Adrenal gland (tissue), 5 donors: ENCODE results near the gene CAMSAP1.

Source experiments
- CTCF ChIP-seq, 6 experiments: fragments of 450-650 bp in 4 of 6; fragments of 200-600 bp in 2 of 6; sonication (generic) in 1 of 6; IDR thresholded peaks; 1 replicate in 5 of 6; 2 replicates in 1 of 6; pipeline versions ENCODE4 v1.5.1 to v1.8.0; 2016 to 2021; ENCODE audit warnings: antibody characterized with exemption in 6 of 6, mild to moderate bottlenecking in 2 of 6, moderate library complexity in 1 of 6
- POLR2A ChIP-seq, 2 donors: fragments of 450-650 bp; IDR thresholded peaks; one replicate each; pipeline ENCODE4 v1.6.1; 2017; ENCODE audit warnings: antibody characterized with exemption in 2 of 2, mild to moderate bottlenecking in 2 of 2, moderate library complexity in 1 of 2
- donor health status: DM: no; HTN: no; CAD: no.

GRCh38 chr9:135840539-135840938 is 66.8 kb downstream of the CAMSAP1 start:
- TF ChIP-seq CTCF (IDR thresholded peaks at IDR 0.05) = no peak
- no peak for TF ChIP-seq POLR2A (IDR thresholded peaks at IDR 0.05)
